OCI-M2 (cell line): ENCODE data around the gene RPL22L1.
"Not testable (repeated sequence)": the region's sequence is repeated elsewhere in the genome, so short reads cannot be mapped to it uniquely, and the experiment has no call there.

Experiments used
- DNase-seq: peaks from one replicate; lab custom pipeline; 2025; ENCODE audit not compliant: unreplicated experiment; lab: John Stamatoyannopoulos, UW

The RPL22L1 gene

GRCh38 chr3:170830580-170830979, 39.4 kb downstream of the RPL22L1 start:
- no peak for DNase-seq

- DNase-seq = no peak
Observed at GRCh38 chr3:170829546-170830272, 40.3 kb downstream of the RPL22L1 start.

GRCh38 chr3:170826047-170826446, 43.9 kb downstream of the RPL22L1 start:
- DNase-seq = no peak

- DNase-seq = not testable (repeated sequence)
Observed at GRCh38 chr3:170823562-170823961, 46.4 kb downstream of the RPL22L1 start.

- DNase-seq = not testable (repeated sequence)
Observed at GRCh38 chr3:170818325-170818724, 51.7 kb downstream of the RPL22L1 start.

GRCh38 chr3:170817471-170817870, 52.5 kb downstream of the RPL22L1 start:
- DNase-seq = not testable (repeated sequence)

- DNase-seq = no peak
Observed at GRCh38 chr3:170816841-170817240, 53.2 kb downstream of the RPL22L1 start.

GRCh38 chr3:170816341-170816740, 53.7 kb downstream of the RPL22L1 start:
- no peak for DNase-seq

GRCh38 chr3:170815936-170816335, 54.1 kb downstream of the RPL22L1 start:
- DNase-seq = no peak

GRCh38 chr3:170815340-170815739, 54.7 kb downstream of the RPL22L1 start:
- DNase-seq = no peak
